GM13977 (cell line): ENCODE measurements around the gene NHERF1.

ENCODE experiments used
- DNase-seq: peaks from one replicate; pipeline ENCODE4 v3.0.0; 2012; ENCODE audit warnings: low spot score
- CTCF ChIP-seq: IDR thresholded peaks from 2 replicates; pipeline ENCODE4 v1.5.1; 2012; ENCODE audit warnings: mild to moderate bottlenecking, control low read depth; ENCODE audit not compliant: insufficient read depth; ENCODE audit errors: extremely low read depth, missing control alignments
- in situ Hi-C: fragments of 300-500 bp; cut with MboI; formaldehyde crosslinking; loops from one replicate; pipeline ENCODE4 v1.12.0; 2022; ENCODE audit warnings: low sequenced_read_pairs, low pct_unique_long_range_greater_than_20kb, mixed read lengths, inconsistent platforms; ENCODE audit not compliant: unreplicated experiment

The NHERF1 gene

GRCh38 chr17:74723891-74724290 is 24.5 kb upstream of the NHERF1 start:
- no peak for TF ChIP-seq CTCF
- in situ Hi-C loops, result no loop called here
- DNase-seq, result no peak

GRCh38 chr17:74725111-74725510 is 23.3 kb upstream of the NHERF1 start:
- in situ Hi-C loops, result no loop called here
- no peak for TF ChIP-seq CTCF

GRCh38 chr17:74728033-74728701 is 20.3 kb upstream of the NHERF1 start:
- in situ Hi-C loops, result no loop called here
- TF ChIP-seq CTCF, result no peak
- no peak for DNase-seq

More at GRCh38 chr17:74725111-74725510, 23.3 kb upstream of the NHERF1 start:
- DNase-seq, result no peak

GRCh38 chr17:74728702-74729075 is 19.7 kb upstream of the NHERF1 start:
- no peak for TF ChIP-seq CTCF
- no peak for DNase-seq
- in situ Hi-C loops, result no loop called here

- in situ Hi-C loops, result no loop called here
- no peak for DNase-seq
- TF ChIP-seq CTCF, result no peak
Observed at GRCh38 chr17:74729368-74729767, 19.1 kb upstream of the NHERF1 start.

GRCh38 chr17:74729866-74730265 is 18.6 kb upstream of the NHERF1 start:
- DNase-seq, result no peak
- no peak for TF ChIP-seq CTCF
- in situ Hi-C loops, result no loop called here
